Measurements from ENCODE around the gene GCDH.
A peak's percentile ranks its signal among the peaks of the same experiment; 100 is the strongest.
"Not testable (repeated sequence)": the region's sequence is repeated elsewhere in the genome, so short reads cannot be mapped to it uniquely, and the experiment has no call there.

The GCDH gene

DNA sequence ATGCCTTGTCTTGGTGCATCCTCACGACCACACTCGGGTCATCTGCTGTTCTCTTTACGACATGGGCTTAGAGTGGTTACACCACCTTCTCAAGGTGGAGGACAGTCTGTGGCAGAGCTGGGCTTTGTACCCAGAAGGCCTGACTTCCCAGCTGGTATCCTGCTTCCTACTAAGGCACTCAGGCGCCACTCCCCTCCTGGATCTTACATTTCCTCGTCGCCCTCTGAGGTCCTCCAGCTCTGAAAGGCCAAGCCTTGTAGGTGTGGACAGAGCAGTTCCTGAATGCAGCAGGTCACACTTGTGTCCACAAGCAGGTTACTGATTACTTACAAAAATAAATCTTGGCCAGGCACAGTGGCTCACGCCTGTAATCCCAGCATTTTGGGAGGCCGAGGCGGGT is 16.2 kb downstream of the GCDH start:
- no peak for DNase-seq (ENCODE audit: low spot score)

DNA sequence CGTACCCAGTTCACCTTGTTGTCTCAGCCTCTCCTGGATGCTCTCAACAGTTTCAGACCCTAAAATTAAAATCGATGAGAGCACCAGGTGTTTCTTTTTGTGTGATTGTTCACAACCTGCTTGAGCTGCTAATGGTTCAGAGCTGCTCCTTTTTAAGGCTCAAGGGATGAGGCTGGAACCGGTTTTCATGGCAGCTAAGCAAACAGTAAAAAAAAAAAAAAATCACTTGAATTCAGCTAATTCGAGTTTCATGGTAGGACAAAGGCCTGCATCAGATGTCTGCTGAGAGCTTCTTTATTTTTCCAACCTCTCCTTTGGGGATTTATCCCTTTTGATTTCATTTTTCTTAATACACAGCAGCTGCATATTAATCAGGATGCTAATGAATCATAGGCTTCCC is 21.6 kb downstream of the GCDH start:
- DNase-seq (ENCODE audit: low spot score), result no peak

DNA sequence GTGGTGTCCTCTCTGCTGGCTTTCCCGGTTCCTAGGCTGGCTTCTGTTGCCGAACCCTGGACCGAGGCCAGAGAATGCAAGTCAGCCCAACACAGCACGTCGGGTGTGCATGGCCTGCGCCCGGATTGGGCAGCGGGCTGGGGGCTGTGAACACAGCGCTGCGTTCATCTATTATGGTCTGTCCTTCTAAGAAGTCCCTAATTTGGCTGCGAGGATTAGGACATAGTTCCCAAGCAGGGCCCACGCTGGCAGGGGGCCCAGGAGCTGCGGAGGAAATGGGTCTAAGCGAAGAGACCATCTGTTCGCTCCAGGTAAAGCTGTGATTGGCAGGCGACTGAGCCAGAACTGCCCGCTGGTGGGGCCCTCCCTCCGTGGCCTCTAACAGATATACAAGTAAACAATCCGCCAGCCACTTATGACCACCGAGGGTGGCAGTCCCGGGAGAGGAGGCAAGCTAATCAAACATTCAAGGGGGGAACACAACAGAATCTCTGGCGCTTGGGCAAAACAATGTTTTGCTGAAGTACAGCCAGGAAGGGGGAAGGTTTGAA is 22.1 kb downstream of the GCDH start:
- no peak for DNase-seq (ENCODE audit: low spot score)

DNA sequence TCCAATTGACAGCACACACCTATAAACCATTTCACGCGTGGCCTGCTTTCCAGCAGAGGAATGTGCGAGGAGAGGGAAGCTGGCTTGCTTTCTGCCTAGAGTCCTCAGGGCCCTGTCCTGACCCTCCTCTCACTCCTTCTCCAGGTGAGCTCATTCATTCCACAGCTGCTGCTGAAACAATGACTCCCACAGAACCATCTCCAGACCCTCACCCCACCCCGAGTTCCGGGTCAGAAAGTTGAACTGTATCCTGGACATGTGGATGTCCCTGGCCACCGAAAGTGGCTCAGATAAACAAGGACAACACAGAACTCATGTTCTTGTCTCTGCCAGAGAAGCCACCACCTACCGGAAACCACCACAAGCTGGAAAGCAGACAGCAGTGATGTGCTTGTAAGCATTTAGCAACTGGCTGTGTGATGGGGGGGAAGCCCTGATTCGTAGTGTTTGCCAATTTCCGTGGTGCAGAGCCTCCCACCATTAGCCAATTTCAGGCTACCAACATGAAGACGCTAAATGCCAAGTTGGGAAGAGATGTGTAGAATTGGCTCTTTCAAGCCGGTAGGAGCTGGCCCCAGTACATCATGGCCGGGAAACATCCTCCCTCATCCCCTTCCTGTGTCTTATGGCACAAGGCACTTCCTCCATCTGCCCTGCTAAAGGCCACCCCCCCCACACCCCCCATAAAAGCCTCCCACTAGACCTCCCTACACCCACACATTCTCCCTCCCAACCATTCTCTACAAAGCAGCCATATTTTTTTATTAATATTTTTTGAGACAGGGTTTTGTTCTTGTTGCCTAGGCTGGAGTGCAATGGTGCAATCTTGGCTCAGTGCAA is 23.1 kb downstream of the GCDH start:
- DNase-seq (ENCODE audit: low spot score), result no peak

DNA sequence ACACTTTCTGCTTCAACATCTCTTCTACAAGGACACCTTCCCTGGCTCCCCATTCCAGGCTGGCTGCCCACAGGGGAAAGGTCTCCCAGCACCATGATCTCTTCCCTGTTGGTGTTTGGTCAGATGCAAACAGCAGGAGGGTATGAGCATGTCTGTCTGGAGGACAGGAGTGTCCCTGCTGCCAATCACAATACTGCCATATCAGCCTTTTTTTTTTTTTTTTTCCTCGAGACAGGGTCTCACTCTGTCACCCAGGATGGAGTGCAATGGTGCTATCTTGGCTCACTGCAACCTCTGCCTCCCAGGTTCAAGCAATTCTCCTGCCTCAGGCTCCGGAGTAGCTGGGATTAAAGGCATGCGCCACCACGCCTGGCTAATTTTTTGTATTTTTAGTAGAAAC is 24.9 kb downstream of the GCDH start:
- DNase-seq (ENCODE audit: low spot score), result not testable (repeated sequence)

DNA sequence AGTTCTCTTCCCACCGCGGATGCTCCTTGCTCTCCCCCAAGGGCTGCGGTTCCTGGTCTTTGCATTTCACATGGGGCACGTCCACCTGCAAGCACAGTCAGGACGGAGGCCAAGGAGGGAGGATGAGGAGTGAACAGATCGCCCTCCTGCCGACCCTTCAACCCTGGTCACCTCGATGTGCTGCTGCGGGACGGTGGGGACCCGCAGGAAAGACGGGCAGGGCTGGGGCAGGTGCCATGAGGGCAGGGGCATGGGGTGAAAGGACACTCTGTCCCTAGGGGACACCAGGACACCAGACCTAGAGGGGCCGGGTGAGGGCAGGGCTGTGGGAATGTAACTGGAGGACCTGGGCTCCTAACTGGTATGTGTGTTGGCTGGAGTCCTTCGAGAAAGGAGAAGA is 27.3 kb downstream of the GCDH start:
- DNase-seq (ENCODE audit: low spot score), result no peak

DNA sequence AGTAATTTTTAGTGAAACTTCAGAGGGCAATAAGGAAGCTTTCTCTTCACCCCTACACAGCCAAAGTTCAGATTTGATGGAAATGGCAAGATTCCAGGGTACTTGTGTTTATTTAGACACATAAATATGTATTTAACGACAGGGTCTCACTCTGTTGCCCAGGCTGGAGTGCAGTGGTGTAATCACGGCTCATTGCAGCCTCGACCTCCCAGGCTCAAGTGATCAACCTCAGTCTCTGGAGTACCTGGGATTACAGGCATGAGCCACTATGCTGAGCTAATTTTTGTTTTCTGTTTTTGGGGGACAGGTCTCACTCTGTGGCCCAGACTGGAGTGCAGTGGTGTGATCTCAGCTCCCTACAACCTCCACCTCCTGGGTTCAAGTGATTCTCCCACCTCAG is 30.1 kb downstream of the GCDH start:
- no peak for DNase-seq (ENCODE audit: low spot score)

DNA sequence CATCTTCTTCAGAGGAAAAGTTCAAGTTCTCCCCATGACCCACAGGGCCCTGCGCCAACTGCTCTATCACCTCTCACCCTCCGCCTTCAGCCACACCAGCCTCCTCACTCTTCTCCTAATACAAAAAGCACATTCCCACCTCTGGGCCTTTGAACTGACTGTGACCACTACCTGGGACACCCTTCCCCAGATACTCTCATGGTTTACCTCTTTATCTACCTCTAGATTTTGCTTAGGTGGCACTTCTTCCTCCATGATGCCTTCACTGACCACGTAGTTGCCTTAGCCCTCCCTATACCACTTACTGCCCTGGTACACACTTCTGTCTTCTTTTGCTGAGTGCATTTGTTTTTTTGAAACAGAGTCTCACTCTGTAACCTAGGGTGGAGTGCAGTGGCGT is 32.0 kb downstream of the GCDH start:
- DNase-seq (ENCODE audit: low spot score), result no peak

DNA sequence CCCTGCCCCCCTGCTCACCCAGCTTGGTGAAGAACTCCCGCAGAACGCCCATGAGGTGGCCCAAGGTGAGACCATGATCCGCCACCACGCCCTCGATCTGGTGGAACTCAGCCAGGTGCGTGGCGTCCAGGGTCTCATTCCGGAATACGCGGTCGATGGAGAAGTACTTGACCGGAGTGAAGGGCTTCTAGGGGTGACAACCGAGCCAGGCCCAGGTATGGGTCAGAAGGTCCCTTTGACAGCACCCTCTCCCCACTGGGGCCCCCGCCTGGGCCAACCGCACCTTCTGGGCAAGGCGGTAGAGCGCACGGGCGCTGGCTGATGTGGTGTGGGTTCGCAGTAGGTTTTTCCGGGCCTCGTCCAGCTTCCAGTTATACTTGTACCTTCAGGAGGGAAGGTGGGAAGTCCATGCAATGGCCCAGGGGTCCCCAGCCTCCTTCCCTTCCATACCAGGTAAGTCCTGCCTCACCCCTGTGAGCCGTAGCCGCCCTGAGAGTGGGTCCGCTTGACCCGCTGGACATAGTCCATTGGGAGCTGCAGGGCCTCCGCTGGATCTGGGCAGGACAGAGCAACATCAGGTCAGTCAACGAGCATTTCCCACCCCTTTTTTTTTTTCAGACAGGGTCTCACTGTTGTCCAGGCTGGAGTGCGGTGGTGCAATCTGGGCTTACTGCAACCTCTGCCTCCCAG is 33.8 kb downstream of the GCDH start:
- no peak for DNase-seq (ENCODE audit: low spot score)

DNA sequence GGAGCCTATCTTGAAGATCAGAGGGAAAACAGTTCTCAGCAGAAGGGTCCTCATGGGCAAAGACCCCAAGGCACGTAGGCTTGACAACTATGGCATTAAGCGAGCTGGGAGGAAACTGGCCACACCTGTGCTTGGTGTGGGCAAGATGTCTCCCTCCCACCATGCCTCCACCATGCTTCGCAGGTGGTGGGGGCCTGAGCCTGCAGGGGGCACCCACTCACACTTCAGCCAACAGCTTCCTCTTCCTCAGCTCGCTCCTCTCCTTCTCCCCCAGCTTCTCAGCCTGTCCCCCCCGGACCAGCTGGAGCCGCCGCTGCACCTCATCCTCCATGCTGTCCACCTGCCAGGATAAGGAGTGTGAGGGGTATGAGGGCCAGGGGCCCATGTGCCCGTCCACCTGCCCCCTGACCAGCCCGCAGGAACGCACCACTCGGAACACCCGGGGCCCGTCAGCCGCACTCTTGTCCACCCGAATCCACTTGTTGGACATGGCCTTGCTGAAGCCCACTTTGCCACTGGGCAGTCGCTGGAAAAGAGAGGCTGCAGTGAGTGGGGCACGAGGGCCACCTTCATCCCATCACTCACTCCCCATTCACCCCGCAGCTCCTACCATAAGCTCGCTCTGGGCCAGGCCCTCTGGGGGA is 39.2 kb downstream of the GCDH start:
- no peak for DNase-seq (ENCODE audit: low spot score)

DNA sequence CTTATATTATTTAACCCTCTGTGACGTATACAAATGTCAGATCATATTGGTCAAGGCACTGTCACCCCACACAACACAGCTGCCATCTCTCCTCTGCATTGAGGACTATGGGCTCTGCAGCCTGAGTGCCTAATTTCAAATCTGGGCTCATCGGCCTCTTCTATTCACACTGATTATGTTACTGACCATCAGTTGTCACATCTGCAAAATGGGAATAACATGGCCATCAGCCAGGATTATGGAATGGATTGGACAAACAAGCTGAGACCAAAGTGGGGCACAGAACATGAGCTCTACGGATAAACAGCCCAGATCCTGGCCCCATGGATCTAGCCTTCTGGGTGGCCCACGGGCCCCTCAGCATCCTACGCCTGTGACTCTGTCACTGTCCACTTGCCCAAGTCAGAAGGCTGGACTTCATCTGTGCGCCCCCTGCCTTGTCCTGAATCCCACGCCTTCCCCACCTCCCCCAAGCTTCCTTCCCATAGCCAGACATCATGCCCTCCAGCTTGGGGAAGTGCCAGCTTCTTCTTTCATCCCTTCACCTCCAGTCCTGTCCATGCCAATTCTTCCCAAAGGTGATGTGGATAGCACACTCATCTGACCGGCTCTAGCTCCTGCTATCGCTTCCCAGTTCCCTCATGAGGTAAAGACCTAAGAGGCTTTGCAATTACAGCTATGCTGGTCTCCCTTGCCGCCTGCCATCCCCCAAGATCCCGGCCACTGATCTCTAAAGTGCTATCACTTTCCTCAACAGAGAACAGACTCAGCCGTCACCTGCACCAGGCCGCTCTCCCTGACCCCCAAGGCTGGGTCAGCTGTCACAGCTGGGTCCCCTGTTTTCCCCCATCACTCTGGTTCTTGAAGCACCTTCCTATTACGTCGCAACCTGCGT is 41.7 kb downstream of the GCDH start:
- DNase-seq (ENCODE audit: low spot score), result no peak

DNA sequence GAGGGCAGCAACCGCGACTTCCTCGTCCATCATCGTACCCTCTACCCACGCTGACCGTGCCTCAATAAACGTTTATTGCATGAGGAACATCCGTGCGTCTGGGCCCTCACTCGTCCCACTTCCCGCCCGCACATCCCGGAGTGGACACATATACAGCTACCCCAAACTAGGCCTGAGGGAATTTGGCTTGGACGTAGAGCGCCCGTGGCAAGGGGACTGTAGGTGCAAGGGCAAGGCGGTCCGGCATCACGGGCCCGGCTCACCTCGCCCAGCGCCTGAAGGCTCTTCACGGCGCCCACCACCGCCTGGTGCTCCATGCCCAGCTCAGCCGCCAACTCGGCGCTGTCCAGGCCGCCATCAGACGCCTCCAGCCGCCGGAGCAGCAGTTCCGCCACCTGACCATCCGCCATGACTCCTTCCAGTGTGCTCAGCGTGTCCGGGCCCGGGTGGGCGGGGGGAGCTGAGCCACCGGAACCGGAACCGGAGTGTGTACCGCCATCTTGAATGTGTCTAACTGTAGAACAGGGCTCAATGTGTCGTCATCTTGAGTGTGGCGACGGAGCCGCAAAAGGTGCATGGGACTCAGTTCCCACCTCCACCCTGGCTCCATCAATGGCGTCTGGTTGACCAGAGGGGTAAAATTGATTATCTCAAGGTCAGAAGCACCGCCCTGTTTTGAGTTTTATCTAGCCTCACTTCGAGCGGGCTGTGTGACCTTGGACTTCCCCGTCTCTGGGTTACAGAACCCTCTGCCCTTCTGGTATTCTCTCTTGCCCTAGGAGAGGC is 42.5 kb downstream of the GCDH start, which contains the start of gene FARSA:
FARSA (minus strand) TSS at position 425 of the 786 bp plus-strand sequence; CDS start at position 410, 15 bp downstream.
- peak; percentile 93 for DNase-seq (ENCODE audit: low spot score)

DNA sequence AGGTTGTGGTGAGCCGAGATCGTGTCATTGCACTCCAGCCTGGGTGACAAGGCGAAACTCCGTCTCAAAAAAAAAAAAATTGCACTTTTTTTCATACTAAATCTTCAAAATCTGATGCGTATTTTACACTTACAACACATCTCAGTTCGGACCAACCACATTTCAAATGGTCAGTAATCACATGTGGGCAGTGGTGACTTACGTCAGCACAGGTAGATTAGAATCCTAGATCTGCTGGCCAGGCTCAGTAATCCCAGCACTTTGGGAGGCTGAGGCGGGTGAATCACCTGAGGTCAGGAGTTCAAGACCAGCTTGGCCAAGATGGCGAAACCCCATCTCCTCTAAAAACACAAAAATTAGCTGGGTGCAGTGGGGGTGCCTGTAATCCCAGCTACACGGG is 44.1 kb downstream of the GCDH start:
- no peak for DNase-seq (ENCODE audit: low spot score)

DNA sequence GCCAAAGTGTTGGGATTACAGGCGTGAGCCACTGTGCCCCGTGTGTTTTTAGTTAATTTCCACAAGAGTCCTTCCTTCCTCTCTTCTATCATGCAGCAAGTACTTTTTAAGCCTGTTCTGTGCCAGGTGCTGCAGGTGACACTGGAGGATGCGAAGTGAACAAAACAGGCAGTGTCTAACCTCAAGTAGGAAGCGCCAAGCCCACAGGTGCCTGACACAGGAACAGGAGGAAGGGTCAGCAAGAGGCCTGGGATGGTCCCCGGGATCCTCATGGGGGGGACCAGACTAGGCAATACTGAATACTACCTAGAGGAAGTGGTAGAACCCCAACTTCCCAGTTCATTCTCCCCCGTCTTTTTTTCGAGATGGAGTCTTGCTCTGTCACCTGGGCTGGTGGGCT is 45.6 kb downstream of the GCDH start:
- no peak for DNase-seq (ENCODE audit: low spot score)

DNA sequence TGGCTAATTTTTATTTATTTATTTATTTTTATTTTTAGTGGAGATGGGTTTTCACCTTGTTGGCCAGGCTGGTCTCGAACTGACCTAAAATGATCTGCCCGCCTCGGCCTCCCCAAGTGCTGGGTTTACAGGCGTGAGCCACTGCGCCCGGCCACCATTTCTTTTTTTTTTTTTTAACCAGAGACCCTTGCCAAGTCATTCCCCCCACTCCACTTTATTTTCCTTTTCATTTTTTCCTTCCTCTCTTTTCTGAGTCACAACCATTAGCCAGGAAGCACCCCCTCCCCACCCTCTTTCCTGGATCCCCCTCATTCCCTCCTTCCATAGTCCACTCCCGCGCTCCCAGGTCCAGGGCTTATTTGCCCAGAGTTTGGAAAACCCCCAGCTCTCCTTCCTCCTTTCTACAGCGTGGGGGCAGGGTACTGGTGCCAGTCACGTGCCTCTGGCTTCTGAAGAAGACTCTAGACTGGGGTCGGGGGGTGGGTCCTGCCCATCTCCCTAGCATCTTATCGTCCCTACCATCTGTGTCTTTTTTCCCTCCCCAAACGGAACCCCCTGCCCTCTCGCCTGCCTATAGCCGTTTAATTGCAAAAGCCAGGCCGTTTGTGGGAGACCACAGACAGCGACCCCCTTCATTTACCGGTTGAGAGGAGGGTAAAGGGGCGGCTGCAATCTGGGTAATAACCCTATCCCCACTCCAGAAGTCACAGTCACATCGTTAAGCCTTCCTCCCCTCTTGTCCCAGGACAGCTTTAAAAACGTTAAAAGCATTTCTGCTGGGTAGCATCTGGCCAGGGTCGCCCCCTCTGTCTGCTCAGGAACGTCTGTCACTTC is 46.4 kb downstream of the GCDH start:
- no peak for DNase-seq (ENCODE audit: low spot score)

DNA sequence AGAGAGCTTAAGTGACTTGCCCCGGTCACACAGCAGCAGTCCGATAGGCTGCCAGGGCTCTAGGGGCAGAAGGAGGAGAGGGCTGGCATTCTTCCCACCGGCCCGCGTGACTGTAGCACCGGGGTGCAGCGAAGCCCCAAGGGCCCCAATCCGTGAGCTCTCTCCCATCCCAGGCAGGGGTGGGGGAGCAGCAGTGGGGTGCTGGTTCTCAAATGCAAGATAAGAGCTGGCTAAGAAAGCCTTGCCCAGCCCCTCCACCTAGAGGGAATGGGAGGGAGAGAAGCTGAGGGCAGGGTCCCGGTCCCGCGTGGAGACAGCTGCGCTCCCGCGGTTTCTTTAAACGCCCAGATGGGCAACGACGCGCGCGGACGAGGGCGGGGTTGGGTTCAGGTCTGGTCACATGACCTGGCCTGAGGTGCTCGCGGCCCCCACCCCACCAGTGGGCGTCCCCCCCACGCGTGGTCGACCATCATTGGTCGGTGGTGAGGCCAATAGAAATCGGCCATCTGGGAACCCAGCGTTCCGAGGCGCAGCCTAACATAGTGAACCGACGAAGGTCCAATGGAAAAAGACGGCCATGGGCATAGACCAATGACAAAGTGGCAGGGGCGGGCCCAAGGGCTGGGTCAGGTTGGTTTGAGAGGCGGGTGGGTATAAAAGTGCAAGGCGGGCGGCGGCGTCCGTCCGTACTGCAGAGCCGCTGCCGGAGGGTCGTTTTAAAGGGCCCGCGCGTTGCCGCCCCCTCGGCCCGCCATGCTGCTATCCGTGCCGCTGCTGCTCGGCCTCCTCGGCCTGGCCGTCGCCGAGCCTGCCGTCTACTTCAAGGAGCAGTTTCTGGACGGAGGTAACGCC is 47.2 kb downstream of the GCDH start, which contains the start of gene CALR:
CALR (plus strand) TSS at position 683 of the 852 bp plus-strand sequence; CDS start at position 754, 71 bp downstream.
- peak; percentile 98 for DNase-seq (ENCODE audit: low spot score)

DNA sequence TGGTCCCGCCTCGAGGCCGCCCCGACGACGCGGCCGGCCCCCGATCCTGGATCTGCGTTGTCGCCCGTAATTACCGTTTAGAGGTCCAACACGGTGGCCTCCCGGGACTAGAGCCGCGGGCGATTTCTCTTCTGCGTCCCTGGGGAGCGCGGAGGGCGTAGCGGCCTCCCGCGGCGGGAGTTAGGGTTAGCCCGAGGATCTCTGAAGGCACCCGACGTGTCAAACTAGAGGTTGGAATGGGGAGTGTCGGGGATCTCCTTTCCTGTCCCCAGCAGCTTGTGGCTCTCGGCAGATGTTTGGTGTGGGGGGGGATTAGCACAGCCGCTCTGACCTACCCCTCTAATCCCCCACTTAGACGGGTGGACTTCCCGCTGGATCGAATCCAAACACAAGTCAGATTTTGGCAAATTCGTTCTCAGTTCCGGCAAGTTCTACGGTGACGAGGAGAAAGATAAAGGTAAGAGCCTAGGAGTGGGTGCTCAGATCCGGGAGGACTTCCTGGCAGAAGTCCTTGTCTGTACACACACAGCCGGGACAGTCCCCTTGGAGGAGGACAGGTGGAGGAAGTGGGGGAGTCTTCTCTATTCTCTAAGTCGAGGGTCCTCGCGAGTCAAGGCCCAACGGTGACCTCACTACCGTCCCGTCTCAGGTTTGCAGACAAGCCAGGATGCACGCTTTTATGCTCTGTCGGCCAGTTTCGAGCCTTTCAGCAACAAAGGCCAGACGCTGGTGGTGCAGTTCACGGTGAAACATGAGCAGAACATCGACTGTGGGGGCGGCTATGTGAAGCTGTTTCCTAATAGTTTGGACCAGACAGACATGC is 48.0 kb downstream of the GCDH start:
- no peak for DNase-seq (ENCODE audit: low spot score)

DNA sequence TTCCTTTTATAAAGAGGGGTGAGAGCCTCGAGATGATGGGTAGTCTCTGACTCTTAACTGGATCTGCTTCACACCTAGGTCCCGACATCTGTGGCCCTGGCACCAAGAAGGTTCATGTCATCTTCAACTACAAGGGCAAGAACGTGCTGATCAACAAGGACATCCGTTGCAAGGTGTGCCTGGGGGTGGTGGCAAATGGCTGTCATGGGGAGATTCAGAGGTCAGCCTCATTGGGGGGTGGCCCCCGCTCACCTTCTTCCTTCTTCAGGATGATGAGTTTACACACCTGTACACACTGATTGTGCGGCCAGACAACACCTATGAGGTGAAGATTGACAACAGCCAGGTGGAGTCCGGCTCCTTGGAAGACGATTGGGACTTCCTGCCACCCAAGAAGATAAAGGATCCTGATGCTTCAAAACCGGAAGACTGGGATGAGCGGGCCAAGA is 49.0 kb downstream of the GCDH start:
- no peak for DNase-seq (ENCODE audit: low spot score)

All from LoVo (cell line).